Left hindlimb (tissue), 1 donor: ENCODE data around the gene TEX53.

Experiments
- DNase-seq: peaks from one replicate; pipeline ENCODE4 v3.0.0-alpha.2; 2018

The TEX53 gene

DNA sequence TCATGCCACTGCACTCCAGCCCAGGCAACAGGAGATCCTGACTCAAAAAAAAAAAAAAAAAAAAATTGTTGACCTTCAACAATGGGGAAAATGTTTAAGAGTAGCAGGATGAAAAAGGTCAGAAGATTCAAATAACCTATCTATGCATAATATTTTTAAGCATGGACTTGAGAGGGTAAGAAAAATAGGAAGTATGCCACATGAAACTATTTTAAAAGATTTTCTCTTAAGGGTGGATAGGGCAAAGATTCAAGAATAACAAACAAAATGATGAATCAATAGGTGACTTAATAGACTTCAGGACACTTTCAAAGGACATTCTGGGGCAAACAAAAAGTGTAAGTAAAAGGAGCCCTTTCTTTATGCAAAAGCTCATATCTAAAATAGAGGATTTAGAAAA lies 21.2 kb upstream of the TEX53 start:
- DNase-seq, result no peak

DNA sequence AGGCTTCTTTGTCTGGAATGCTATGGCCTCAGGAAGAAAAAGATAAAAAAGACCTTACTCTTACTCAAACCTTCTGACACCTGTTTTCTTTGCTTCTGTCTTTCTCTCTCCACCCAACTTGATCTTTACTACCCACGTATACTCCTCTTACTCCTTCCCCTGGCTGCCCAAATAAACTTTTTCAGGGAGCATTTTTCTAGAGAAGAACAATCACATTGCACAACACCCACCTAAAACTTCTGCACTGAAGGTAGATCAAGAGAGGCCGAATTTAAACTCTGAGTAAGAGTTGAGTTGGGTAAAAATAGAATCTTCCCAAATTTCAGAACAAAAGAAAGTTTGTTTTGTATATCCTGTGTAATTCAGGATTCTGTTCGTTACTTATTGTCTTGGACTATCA lies 20.5 kb upstream of the TEX53 start:
- DNase-seq, result no peak

DNA sequence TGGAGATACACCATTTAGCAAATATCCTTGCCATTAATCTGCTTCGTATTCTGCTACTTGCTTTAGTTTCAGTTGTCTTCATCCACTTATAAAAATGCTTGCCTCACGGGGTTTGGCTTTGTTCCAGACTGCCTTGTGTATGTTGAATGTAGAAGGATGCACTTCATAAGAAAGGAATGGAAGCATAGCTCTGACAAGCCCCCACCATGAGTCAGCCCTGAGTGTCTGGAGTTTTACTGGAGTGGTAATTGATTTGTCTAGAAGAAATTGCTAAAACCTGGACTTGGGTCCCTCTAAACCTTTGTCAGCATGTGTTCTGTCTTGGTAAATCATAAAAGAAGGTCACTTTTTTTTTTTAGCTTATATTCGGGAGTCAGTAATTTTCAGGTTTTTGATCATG lies 19.8 kb upstream of the TEX53 start:
- no peak for DNase-seq

DNA sequence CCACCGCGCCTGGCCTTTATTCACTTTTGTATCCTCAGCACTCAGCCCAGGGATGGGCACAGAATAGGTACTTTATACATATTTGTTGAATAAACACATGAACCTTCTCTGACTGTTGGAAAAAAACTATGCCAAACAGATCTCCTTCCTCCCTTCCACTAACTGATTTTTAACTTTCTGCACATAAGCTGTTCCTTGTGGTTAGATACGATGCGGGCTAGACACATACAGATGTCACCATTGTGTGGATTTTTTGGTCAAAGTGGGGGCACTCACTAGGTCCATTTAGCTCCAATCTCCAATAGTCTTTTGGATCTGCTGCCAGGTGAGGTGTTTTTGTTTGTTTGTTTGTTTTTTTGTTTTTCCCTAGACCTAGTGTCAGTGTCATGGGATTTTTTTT lies 19.3 kb upstream of the TEX53 start:
- no peak for DNase-seq

DNA sequence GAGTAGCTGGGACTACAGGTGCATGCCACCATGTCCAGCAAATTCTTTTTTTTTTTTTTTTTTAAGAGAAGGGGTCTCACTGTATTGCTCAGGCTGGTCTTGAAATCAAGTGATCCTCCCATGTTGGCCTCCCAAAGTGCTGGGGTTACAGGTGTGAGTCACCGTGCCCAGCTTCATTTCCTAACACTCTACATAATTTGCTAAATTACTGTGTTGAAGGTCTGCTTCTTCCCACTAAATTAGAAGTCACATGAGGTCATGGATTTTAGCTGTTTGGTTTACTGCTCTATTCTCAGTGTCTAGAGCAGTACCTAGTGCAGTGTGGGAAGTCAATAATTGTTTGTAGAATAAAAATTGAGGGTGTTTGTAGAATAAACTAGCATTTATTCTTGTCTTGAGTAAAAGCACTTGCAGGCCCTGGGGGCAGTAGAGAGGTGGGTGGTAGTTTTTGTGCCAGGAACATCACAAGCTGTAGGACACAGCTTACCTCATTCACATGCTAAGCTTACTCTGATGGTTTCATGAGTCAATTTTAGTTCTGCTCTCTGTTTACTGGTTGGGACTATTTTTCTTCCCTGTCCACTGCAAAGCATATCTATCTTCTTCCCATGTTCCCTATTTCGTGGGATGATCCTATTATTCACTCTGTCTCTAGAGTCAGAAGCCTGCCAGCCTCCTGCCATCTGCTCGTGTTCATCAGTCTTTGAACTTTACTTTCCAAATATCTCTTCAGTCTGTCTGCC lies 17.4 kb upstream of the TEX53 start:
- no peak for DNase-seq

DNA sequence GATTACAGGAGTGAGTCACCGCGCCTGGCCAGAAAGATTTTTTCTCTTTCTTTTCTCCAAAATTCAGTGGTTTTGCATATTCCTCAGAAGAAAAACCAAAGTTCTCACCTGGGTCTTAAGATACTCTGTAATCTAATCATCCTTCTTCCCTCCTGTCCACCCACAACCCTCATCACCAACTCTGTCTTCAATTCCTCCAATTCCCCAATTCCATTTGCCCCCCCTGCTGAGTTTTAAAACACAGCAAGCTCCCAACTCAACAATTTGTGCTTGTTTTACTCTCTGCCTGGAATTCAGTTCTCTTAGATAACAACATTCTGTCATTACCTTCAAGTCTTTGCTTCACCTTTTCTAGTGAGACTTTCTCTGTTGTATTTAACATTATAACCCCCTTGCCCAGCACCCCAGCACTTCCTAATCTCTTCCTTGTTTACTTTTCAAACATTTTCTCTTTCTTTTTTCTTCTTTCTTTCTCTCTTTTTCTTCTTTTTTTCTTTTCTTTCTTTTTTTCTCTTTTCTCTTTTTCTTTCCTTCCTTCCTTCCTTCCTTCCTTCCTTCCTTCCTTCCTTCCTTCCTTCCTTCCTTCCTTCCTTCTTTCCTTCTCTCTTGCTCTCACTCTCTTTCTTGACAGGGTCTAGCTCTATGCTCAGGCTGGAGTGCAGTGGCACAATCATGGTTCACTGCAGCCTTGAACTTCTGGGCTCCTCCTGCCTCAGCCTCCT lies 16.6 kb upstream of the TEX53 start:
- DNase-seq, result no peak

DNA sequence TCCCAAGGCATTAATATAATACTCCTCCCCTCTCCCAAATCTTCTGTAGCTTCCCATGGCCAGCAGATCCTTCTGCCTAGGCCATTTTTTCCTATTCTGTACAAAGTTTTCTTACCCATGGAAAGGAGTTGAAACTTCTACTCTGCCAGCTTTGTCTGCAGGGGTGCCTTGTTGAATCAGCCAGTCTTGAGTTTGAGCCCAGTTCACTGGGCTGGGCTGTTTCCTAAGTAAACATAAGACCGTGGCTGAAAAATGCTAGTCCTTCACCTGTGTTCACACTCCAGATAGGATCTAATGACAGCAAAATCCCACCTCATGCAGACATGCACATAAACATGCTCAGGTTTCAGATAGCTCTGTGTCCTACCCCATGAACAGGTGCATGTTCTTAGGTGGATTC lies 14.0 kb upstream of the TEX53 start:
- DNase-seq, result no peak

DNA sequence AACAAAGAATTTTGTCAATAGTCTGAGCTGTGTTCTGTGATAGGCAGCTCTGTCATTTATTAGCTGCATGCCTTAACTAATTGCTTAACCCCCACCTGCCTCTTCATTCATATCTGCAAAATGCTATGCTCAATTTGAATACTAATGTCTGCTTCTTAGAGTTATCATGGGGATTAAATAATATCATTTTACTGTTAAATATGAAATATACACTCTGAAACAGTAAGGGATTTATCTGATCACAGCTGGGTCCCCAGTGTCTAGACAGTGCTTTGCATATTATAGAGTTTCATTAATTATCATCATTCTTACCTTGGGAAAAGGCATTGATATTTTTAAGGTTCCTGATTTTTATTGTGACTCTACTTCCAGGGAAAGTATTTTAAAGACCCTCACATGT lies 12.4 kb upstream of the TEX53 start:
- DNase-seq, result no peak

DNA sequence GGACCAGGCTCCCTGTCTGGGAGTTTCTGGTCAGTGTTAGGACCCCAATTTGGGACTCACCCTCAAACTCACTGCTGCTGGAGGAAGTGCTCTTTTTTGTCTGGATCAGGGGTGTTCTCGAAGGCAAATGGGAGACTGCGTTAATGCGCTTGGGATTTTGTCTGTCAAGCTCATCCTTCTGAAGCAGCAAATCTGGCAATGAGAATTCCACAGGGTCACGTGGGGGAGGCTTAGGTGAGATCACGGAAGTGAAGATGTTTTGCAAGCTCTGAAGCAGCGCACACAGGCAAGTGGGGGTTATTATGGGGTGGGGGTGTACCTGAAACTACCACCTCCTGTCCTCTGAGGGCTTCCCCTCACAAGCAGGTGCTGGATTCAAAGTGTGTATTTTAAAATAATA lies 10.5 kb upstream of the TEX53 start:
- no peak for DNase-seq

DNA sequence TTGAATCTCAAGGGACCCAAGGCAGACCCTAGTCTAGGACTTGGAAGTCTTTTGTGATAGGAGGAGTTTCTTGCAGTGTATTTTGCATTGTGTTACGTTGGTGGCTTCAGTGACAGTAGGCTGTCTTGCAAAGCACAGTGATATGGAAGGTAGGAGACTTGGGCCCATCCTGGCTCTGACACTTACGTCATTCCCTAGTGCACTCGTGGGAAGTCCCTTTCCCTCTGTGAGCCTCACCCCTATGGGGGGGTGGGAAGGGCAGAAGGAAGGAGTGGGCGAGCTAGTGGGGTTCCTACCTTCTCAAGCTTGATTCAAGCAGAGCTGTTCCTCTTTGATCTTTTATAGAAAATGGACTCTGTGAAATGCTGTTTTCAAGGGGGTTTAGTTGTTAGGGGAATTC lies 9.2 kb upstream of the TEX53 start:
- DNase-seq, result no peak

DNA sequence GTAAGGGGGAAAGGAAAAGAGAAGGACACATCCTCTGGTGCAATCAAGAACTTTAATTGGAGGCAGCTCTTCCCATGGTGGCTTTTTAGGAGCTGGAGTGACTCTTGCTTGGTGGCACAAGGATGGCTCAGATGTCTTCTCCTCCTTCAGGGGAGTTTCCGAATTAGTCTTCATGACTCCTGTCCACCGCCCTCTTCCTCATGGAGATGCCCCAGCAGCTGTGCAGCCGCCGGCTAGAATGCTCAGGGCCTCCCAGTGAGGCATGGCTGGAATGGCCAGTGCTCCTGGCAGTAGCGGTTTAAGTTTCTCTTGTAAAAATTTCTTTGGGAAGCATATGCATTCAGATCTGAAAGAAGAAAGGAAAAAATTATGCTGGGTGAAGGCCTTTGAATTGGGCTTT lies 8.8 kb upstream of the TEX53 start:
- no peak for DNase-seq

DNA sequence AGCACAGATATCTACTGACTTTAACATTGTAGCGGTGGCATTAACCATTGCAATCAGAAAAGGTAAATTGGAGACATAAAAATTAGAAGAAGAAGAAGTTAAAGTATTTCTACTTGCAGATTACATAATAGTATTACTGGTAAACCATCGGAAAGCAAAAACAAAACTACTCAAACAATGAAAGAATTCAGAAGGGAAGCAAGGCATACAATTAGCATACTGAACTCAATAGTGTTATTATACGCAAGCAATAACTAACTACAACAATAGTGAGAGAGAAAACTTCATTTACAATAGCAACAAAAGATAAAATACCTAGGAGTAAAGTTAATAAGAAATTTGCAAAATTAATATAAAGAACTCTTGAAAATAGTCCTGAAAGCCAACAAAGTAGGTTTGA lies 6.6 kb upstream of the TEX53 start:
- DNase-seq, result no peak

DNA sequence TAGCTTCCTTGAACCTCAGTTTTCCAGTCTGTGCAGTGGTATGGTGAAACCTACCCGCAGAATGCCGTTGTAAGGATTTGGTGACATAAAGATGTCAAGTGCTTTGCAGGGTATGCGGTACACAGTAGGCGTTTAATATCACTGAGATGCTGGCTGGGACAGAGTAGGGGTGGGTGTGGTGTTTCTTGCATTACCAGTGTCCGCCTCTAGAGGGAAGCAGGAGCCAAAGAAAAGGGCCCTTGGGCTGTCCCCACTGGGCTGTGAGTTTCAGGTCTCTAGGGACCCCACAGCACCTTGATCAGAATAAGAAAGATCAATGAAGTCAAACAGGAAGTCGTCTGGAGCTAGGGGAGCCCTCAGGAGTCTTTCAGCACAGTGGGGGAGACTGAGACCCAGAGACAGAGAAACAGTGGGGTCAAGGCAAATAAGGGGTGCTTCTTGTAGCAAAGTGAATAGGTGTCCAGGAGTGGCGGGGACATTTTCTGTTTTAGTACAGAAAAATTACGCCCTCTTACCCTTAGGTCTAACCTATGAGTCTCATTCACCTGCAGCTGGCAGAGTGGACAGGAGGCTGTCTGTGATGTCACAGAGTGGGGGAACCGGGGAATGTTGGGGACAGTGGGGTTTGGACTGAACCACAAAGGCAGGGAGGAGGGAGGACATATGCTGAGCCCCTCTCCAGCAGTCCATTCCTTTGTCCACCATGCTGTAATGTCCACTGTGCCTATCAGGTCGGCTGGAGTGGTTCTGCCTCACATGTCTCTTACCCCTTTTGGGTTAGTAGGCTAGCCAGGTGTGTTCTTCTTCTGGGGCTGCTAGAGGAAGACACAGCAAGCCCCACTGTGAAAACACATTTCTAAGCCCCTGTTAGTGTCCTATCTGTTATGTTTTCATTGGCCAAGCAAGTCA lies 4.7 kb upstream of the TEX53 start:
- no peak for DNase-seq

DNA sequence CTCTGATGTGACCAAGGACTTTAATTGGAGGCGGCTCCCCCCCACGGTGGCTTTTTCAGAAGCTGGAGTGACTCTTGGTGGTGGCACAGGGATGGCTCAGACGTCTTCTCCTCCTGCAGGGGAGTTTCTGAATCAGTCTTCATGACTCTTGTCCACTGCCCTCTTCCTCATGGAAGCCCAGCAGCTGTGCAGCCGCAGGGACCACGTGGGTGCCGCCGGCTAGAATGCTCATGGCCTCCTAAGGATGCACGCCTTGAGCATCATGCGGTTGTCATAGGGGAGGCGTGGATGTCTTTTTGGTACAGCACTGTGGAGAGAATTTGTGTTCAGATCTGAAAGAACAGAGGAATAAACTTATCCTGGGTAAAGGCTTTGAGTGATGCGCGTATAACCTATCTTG lies 1.3 kb downstream of the TEX53 start:
- DNase-seq, result no peak

DNA sequence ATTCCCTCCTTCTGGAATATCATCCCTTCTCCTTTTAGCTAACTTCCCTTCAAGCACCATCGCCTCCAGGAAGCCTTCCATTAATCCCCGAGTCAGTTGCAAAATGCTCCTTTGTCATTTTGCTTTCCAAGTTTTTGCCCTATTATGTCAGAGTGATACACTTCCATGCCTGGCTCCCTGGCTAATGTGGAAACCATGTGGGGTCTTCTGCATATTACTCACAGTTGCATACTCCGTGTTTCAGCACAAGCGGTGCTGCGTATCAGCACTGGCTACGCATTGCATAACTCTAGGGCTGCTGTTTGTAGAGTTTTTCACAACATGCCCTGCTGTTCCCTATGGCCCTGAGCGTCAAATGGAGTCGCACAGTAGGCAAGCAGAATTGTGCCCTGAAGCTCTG lies 1.9 kb downstream of the TEX53 start:
- DNase-seq, result no peak

DNA sequence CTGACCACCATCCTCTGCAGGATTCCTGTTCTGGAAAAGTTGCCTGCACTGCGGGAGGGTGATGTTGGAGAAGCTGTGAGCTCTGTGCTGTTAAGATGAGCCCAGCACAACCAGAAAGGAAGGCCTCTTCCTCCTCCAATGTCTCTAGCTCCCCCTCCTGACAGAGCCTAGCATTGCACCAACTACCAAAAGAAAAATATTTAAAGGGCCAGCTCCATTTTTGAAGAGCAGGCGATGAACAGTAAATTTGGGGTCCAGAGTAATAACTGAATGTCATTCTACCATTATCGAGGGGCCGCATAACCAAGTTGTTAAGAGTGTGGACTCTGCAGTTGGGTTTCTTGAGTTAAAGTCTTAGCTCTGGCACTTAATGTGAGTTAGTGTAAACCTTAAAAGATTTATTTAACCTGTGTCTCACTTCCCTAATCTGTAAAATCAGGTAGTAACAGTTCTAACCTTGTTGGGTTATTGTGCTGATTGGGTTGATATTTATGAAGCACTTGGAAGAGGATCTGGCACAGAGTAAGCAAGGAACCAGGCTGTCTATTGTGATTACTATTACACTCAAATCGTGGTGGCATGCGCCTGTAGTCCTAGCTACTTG lies 3.9 kb downstream of the TEX53 start:
- DNase-seq, result peak; percentile 59

DNA sequence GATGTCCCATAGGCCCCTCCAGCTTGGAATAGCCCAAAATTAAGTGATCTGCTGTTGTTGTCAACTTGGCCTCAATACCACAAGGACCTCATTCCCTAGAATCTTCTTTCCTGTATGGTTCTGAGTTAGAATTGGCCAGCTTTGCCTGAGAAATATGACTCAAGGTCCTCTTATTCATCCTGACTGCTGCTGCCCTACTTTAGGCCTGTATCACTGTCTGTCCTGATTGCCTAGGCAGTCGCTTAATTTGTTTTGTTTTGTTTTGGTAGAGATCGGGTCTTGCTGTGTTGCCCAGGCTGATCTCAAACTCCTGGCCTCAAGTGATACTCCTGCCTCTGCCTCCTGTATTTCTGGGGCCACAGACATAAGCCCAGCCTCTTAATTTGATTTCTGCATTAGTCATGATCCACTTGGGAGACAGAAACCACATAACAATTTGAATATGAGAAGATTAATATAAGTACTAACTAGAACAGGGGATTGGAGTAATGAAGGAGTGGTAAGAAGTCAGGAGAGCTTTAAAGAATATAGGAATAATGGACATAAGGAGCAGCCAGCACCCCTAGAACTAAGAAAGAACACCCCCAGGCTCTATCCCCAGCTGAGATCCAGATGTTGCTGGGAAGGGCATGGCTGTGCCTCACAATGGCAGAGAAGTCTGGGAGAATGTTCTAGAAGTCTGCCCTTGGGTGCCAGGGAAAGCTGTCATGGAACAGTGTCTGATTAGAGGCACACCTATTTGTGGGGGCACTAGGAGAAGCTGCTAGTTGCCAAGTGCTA lies 4.6 kb downstream of the TEX53 start:
- no peak for DNase-seq

DNA sequence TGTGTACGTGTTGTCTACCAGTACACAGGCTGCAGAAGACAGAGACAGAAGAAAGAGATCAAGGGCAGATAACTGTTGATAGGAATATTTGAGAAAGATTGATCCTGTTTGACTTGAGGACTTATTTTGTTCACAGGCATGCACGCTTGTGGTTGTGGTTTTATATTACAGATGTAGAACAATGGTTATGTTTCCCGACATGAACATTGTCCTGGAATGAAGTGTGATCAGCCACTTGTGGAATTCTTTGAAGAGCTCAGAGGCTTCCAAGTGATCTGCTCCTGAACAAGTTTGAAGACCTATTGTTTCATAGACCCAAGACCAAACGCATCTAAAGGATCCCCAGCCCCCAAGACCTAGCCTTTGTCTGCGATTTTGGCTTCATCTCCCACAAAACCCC lies 13.7 kb downstream of the TEX53 start:
- DNase-seq, result no peak

DNA sequence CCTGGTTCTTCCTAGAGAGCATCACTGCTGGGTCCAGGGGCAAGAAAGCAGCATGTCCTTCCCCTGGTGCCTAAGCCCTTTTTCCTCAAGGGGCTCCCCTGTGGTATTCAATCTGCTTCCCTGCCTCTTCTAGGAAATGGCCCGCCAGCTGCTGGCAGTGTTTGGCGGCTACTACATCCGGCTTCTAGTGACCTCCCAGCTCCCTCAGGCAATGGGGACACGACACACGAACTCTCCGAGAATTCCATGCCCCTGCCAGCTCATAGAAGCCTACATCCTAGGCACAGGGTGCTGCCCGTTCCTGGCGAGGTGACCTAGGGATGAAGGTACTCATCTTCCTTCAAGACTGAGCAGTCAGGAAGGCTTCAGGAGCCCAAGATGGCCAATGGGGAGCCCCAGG lies 14.6 kb downstream of the TEX53 start:
- no peak for DNase-seq

DNA sequence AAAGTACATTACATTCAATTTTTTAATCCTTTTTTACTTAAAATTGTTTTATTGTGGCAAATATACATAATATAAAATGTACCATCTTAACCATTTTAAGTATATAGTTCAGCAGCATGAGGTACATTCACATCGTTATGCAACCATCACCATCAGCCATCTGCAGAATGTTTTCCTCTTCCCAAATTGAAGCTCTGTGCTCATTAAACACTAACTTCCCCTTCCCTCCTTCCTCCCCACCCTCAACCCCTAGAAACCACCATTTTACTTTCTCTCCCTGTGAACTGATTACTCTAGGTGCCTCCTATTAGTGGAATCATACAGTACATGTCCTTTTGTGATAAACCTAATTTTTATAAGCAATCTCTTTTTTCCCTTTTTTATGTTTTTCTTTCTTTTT lies 15.6 kb downstream of the TEX53 start:
- DNase-seq, result no peak

DNA sequence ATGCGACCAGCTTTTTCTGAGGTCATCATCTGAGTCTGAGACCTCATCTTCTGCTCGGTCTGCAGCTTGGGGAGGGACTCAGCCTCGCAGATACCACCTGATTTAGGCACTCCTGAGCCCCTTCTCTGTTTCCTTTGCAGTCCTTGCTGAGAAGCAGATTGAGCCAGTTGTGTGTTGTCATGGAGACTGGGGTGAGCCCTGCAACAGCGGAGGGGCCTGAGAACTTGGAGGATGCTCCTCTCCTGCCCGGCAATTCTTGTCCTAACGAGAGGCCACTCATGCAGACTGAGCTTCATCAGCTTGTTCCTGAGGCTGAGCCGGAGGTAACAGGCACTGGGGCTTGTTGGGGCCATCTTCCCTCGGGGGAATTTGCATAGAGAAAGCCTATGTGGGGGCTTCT lies 19.2 kb downstream of the TEX53 start:
- no peak for DNase-seq

DNA sequence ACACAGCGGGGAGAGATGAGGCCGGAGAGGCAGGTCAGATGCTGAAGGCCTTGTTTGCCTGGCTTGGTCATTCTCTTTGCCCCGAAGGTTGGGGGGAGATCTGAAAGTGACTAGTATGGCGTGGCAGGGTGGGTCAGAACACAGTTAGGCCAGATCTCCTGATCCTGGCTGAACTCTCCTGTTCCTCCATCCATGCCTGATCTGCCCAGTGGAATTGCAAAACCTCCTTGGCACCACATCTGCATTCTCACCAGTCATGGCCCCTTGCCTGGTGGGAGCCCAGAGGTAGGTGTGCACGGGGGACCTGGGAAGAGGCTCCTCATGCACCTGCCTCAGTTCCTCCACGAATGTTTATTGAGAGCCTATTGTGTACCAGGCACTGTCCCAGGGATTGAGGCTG lies 23.2 kb downstream of the TEX53 start:
- no peak for DNase-seq
